ENCODE measurements around the gene C19orf25.
"Not testable (repeated sequence)": the region's sequence is repeated elsewhere in the genome, so short reads cannot be mapped to it uniquely, and the experiment has no call there.

The C19orf25 gene

GRCh38 chr19:1478934-1479707 lies at the start of gene C19orf25:
Gene C19orf25 (minus strand): TSS chr19:1479215. CDS start chr19:1478903, 312 bp downstream.
- peak; percentile 61 for DNase-seq

- DNase-seq: no peak
Measured at GRCh38 chr19:1527650-1528309, 48.8 kb upstream of the C19orf25 start.

- DNase-seq: no peak
Measured at GRCh38 chr19:1526979-1527649, 48.1 kb upstream of the C19orf25 start.

GRCh38 chr19:1526066-1526778 lies 47.2 kb upstream of the C19orf25 start:
- no peak for DNase-seq

GRCh38 chr19:1525343-1525742 lies 46.3 kb upstream of the C19orf25 start:
- no peak for DNase-seq

- no peak for DNase-seq
Measured at GRCh38 chr19:1524972-1525325, 45.9 kb upstream of the C19orf25 start.

- DNase-seq: no peak
Measured at GRCh38 chr19:1524287-1524971, 45.4 kb upstream of the C19orf25 start.

GRCh38 chr19:1523412-1524286 lies 44.6 kb upstream of the C19orf25 start, which contains the start of gene PLK5:
Gene PLK5 (plus strand): TSS chr19:1524077. CDS start chr19:1526997, 2,920 bp downstream.
- DNase-seq: no peak

GRCh38 chr19:1522838-1523237 lies 43.8 kb upstream of the C19orf25 start:
- no peak for DNase-seq

- DNase-seq: no peak
Measured at GRCh38 chr19:1522061-1522460, 43.0 kb upstream of the C19orf25 start.

- no peak for DNase-seq
Measured at GRCh38 chr19:1521636-1522035, 42.6 kb upstream of the C19orf25 start.

- no peak for DNase-seq
Measured at GRCh38 chr19:1520203-1520780, 41.3 kb upstream of the C19orf25 start.

GRCh38 chr19:1519802-1520201 lies 40.8 kb upstream of the C19orf25 start:
- not testable (repeated sequence) for DNase-seq

GRCh38 chr19:1518471-1518870 lies 39.5 kb upstream of the C19orf25 start:
- DNase-seq: no peak

GRCh38 chr19:1516395-1516753 lies 37.4 kb upstream of the C19orf25 start:
- no peak for DNase-seq

GRCh38 chr19:1514986-1515721 lies 36.1 kb upstream of the C19orf25 start:
- no peak for DNase-seq

GRCh38 chr19:1514295-1514661 lies 35.3 kb upstream of the C19orf25 start:
- DNase-seq: no peak

GRCh38 chr19:1513499-1514294 lies 34.7 kb upstream of the C19orf25 start:
- DNase-seq: no peak

- no peak for DNase-seq
Measured at GRCh38 chr19:1512671-1513498, 33.9 kb upstream of the C19orf25 start, which contains the start of gene ADAMTSL5. Gene ADAMTSL5 (minus strand): TSS chr19:1513019. CDS start chr19:1510943, 2,076 bp downstream.
